Mucosa of descending colon (tissue), 3 donors: Measurements from ENCODE around the gene PDE3A. TPM values are rescaled to one million over a fixed set of nuclear protein-coding genes. Genes with fewer than 3 reads are reported as not detected.

ENCODE experiments used
- ATAC-seq: fragments of 200-7000 bp; cut with Tn5 transposase; one replicate; pipeline ENCODE4 v1.9.1; 2020; ENCODE audit warnings: mild to moderate bottlenecking, moderate library complexity
- DNase-seq, 3 donors: peaks; one replicate each; pipeline ENCODE4 v3.0.0-alpha.2; 2020
- H3K36me3 ChIP-seq: fragments of 200-600 bp; one replicate; pipeline ENCODE4 v1.8.0; 2021; ENCODE audit warnings: low read depth, mild to moderate bottlenecking
- H3K4me1 ChIP-seq: fragments of 200-600 bp; one replicate; pipeline ENCODE4 v1.8.0; 2021; ENCODE audit warnings: low read depth, mild to moderate bottlenecking
- H3K4me3 ChIP-seq: fragments of 200-600 bp; one replicate; pipeline ENCODE4 v1.8.0; 2021; ENCODE audit warnings: mild to moderate bottlenecking
- H3K9me3 ChIP-seq: fragments of 200-600 bp; one replicate; pipeline ENCODE4 v1.8.0; 2021; ENCODE audit warnings: mild to moderate bottlenecking
- intact Hi-C, 2 donors: fragments of 100-400 bp; cut with DNase I in 1 of 2; cut with micrococcal nuclease in 1 of 2; formaldehyde crosslinking; loops; one replicate each; pipeline versions ENCODE4 v1.11.0 to v1.11.1; 2022; cut with DNase I, micrococcal nuclease
- total RNA-seq, 3 donors: library from RNA; stranded (reverse); fragmentation: NEBNext Ultra II Directional in 2 of 3; extraction: Animal tissue kit (Norgen Biotek cat#: 25700) in 2 of 3; gene quantifications; one replicate each; pipeline versions ENCODE4 v1.2.1 to v1.2.4, GENCODE V29; 2021 to 2023
- TF ChIP-seq, protein P1 (sequence below): fragments of 200-600 bp; IDR thresholded peaks from one replicate; pipeline ENCODE4 v1.8.0; 2022; ENCODE audit warnings: antibody characterized with exemption, mild to moderate bottlenecking
- donor health status: DM: no; HTN: no; CAD: no; lungs with moderate emphysema.
- donor health status: DM: no; HTN: no; CAD: no.
- donor health status: DM: no; HTN: yes; CAD: no.

The PDE3A gene
- total RNA-seq, 3 donors from 2014 or later, result 47.2 to 84.1 (median 83.9) TPM

DNA sequence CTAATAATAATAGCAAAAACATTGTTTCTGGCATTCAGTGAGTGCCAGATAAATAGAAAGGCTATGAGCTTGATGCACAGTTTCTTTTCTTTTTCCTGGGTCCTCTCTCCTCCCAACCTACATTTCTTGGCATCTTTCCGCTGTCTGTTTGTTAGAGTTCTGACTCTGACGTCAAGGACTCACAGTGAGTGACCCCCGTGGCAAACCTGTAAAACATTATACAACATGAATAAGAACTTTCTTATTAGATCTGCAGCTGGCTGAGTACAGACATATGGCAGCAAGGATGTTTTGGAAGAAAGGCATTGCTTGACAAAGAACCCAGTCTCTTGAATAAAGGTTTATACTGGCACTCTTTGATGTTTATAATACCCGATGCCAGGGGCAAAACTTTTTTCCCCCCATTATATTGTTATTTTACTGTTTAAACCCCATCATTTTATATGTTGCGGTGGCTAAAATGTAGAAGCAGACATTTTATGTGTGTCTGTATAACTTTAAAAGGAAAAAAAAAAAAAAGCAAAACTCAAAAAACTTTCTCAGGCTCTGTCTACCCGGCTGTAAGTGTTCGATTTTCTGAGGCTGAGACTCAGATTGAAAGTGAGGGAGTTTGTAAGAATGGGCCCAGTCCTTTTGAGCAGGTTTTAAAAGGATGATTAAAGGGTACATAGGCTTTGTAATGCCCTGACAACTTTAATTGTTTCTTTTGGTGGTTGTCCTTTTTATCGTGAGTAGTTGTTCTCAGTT, 159.3 kb downstream of the PDE3A start:
- intact Hi-C loops, result no loop called here
- Histone ChIP-seq H3K4me1 (no peaks in the 10 kb centered on the region), H3K4me3 (no peak overlapping the region), H3K36me3 (no peaks in the 10 kb centered on the region), H3K9me3 (no peaks in the 10 kb centered on the region)
- TF ChIP-seq, protein P1, sequence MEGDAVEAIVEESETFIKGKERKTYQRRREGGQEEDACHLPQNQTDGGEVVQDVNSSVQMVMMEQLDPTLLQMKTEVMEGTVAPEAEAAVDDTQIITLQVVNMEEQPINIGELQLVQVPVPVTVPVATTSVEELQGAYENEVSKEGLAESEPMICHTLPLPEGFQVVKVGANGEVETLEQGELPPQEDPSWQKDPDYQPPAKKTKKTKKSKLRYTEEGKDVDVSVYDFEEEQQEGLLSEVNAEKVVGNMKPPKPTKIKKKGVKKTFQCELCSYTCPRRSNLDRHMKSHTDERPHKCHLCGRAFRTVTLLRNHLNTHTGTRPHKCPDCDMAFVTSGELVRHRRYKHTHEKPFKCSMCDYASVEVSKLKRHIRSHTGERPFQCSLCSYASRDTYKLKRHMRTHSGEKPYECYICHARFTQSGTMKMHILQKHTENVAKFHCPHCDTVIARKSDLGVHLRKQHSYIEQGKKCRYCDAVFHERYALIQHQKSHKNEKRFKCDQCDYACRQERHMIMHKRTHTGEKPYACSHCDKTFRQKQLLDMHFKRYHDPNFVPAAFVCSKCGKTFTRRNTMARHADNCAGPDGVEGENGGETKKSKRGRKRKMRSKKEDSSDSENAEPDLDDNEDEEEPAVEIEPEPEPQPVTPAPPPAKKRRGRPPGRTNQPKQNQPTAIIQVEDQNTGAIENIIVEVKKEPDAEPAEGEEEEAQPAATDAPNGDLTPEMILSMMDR, result no peak
- DNase-seq (no peak), ATAC-seq (no peak)

DNA sequence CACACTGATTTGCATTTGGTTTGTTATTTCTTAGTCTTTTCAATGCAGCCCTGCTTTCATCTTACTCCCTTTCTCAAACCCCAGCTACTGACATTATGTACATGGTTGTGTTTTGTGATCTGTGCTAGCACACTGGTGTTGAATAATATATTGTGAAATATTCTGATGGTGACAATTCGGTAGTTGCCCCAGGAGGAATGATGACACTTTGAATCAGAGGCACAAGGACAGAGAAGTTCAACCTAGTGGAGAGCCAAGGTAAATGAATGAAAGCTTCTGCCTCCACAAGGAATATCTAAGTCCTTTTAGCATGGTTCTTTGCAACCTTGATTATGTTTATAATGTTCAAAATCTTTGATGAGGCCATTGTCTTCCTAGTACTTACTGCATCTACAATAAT, 159.9 kb downstream of the PDE3A start:
- TF ChIP-seq, protein P1, result no peak
- no peaks in the 10 kb centered on the region for H3K9me3 ChIP-seq
- DNase-seq (no peak), ATAC-seq (no peak)
- intact Hi-C loops, result no loop called here
- no peaks in the 10 kb centered on the region for H3K4me1 ChIP-seq
- no peak overlapping the region for H3K4me3 ChIP-seq
- no peaks in the 10 kb centered on the region for H3K36me3 ChIP-seq

DNA sequence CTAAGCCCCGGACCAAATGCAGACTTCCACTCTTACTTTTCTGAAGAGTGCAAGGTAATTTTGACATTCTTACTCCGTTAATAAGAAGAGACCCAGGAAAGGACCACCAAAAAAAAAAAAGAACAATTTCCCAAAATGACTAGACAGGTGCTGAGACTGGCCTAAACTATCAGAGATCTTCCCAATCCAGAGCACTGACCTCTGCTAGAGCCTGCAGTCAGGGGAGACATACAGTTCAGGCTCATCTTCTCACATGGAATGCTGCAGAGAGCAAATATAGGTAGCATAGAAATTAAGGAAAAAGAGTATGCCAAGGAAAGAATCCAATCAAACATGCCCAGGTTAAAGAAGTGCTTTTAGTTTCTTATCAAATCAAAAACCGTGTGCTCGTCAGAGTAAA, 177.9 kb downstream of the PDE3A start:
- no peaks in the 10 kb centered on the region for H3K9me3 ChIP-seq
- no peak overlapping the region for H3K4me3 ChIP-seq
- H3K36me3 ChIP-seq, result no peaks in the 10 kb centered on the region
- ATAC-seq, result peak; percentile 17
- intact Hi-C loops, result no loop called here
- DNase-seq, result no peak
- H3K4me1 ChIP-seq, result no peaks in the 10 kb centered on the region
- TF ChIP-seq, protein P1, result no peak

DNA sequence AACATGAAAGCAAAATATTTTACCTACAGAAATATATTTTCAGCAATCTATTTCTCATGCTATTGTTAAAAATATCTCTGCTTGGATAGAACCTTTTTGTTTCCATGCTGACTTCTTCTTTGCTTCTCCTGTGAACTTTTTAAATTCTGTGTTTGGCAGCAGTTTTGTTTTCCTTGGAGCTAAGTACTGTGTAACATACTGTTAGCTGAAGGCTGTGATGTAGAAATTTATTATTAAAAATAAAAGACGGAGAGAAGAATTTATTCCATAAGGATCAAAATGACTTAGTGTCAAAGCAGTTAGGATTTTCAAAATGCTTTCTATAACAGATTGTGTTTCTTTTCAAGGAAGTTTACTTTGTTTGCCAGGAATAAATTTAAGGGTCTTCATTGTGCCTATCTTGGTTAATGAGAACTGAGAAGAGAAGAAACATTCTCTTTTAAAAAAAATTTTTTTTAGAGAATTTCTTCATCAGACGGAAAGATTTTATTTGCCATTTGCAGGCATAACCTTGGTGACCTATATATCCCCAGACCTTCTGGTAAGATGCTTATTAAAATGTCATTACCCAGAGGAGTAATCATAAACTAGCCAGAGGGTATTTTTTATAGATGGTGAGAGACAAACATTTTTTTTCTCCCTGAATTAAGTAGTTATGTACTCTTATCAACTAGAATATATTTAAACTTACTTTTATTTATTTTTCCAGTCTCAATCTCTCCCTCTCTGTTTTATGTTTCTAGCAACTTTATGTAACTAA, 179.7 kb downstream of the PDE3A start:
- DNase-seq (no peak), ATAC-seq (no peak)
- Histone ChIP-seq H3K9me3 (no peaks in the 10 kb centered on the region), H3K36me3 (no peaks in the 10 kb centered on the region), H3K4me1 (no peaks in the 10 kb centered on the region), H3K4me3 (no peak overlapping the region)
- TF ChIP-seq, protein P1, result no peak
- intact Hi-C loops, result no loop called here

- TF ChIP-seq, protein P1, result no peak
- DNase-seq (no peak), ATAC-seq (no peak)
- Histone ChIP-seq H3K9me3 (no peaks in the 10 kb centered on the region), H3K4me3 (no peak overlapping the region), H3K36me3 (no peaks in the 10 kb centered on the region), H3K4me1 (no peaks in the 10 kb centered on the region)
- intact Hi-C loops, result no loop called here
Measured at GRCh38 chr12:20548611-20549010, 180.3 kb downstream of the PDE3A start.
